GM10248 (cell line): ENCODE results near the gene BCL2A1.
"Not testable (repeated sequence)": the region's sequence is repeated elsewhere in the genome, so short reads cannot be mapped to it uniquely, and the experiment has no call there.

Experiments
- CTCF ChIA-PET: fragments of 300-600 bp; sonication (Branson Sonifier 250); formaldehyde crosslinking; extraction: SDS; loops from one replicate; lab custom pipeline; 2021; ENCODE audit warnings: antibody characterized with exemption; lab: Yijun Ruan, JAX
- POLR2A ChIA-PET: fragments of 350-650 bp; sonication (Branson Sonifier 250); formaldehyde crosslinking; extraction: SDS; loops from one replicate; lab custom pipeline; 2020; ENCODE audit warnings: antibody characterized with exemption; lab: Yijun Ruan, JAX
- DNase-seq: peaks from one replicate; pipeline ENCODE4 v3.0.0; 2012; ENCODE audit errors: extremely low spot score
- CTCF ChIP-seq: IDR thresholded peaks from 2 replicates; pipeline ENCODE4 v1.5.1; 2012; ENCODE audit warnings: mild to moderate bottlenecking, low read depth; ENCODE audit errors: extremely low read depth, missing control alignments, control extremely low read depth

The BCL2A1 gene

GRCh38 chr15:79964232-79964805, 6.7 kb downstream of the BCL2A1 start:
- ChIA-PET CTCF (no interaction called here), POLR2A (no interaction called here)

GRCh38 chr15:79962921-79963320, 8.1 kb downstream of the BCL2A1 start:
- DNase-seq, POLR2A ChIA-PET: not testable (repeated sequence)
- CTCF ChIA-PET = interaction anchor here (1.0 kb wide), 1 partner anchor 65 kb away, joined by 3 read pairs; no protein-coding TSS in a partner anchor

More at GRCh38 chr15:79964232-79964805, 6.7 kb downstream of the BCL2A1 start:
- DNase-seq = no peak
- TF ChIP-seq CTCF = no peak

- no peak for TF ChIP-seq CTCF
- no peak for DNase-seq
- CTCF ChIA-PET = no interaction called here
- POLR2A ChIA-PET = no interaction called here
These were observed 8.8 kb downstream of the BCL2A1 start for GRCh38 chr15:79962178-79962577.

- no peak for TF ChIP-seq CTCF
- ChIA-PET POLR2A (no interaction called here), CTCF (interaction anchor here (1.9 kb wide), 1 partner anchor 8 kb away, joined by 6 read pairs; no protein-coding TSS in a partner anchor)
- no peak for DNase-seq
These were observed 10.3 kb downstream of the BCL2A1 start for GRCh38 chr15:79960502-79961212.

DNA sequence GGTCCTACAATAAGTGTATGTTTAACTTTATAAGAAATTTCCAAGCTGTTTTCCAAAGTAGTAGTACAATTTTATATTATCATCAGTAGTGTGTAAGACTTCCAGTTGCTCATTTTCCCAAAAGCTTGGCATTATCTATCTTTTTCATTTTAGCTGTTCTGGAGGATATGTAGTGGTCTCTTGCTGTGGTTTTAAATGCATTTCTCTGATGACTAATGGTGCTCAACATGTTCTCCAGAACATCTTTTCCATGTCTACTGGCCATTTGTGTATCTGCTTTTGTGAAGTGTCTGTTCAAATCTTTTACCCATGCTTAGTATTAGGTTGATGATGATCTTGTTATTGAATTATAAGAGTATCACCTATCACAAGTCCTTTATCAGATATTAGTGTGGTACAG, 13.3 kb downstream of the BCL2A1 start:
- CTCF ChIA-PET = interaction anchor here (0.8 to 1.0 kb wide), 4 partner anchors 9 to 35 kb away, joined by 3 to 6 read pairs (median 4); no protein-coding TSS in a partner anchor
- POLR2A ChIA-PET = interaction anchor here (1.4 kb wide), 1 partner anchor 35 kb away, joined by 3 read pairs; no protein-coding TSS in a partner anchor
- DNase-seq = no peak
- TF ChIP-seq CTCF = no peak

DNA sequence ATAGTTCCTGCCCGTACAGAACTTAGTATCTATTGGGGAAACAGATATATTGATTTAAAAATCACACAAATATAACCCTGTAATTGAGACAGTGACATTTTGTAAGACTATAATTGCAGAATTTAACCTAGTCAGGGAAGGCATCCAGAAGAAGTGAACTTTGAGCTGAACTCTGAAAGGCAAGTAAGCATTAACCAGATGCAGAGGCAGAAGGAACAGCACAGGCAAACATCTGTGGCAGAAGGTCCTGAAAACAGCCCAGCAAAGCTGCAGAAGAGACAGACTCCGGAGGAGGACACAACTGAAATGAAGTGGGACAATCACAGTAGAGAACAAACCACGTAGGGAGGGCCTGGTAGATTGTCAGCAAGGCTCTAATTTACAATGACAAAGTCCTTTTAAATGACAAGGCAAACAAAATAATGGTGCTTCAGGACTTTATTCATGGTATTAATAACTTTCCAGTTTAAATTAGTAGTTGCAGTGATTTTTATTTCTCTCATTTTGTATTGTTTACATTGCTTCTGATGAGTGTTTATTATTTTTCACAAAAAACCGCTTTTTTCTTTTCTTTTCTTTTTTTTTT, 14.5 kb downstream of the BCL2A1 start:
- CTCF ChIA-PET = interaction anchor here (1.3 to 1.9 kb wide), 2 partner anchors 12 to 15 kb away, joined by 3 to 6 read pairs; partner anchors contain the start of gene BCL2A1
- TF ChIP-seq CTCF = no peak
- POLR2A ChIA-PET = no interaction called here
- no peak for DNase-seq
